Stimulated activated CD8-positive, alpha-beta memory T cell treated with anti-CD3 and anti-CD28 coated beads, Interleukin-4, amount 100 ng/mL, for 1 hour (primary cell): ENCODE data around the gene TMEM95.

ENCODE experiments used
- DNase-seq, 2 donors: peaks; one replicate each; pipeline ENCODE4 v3.0.0-alpha.2; 2020; ENCODE audit warnings: low read depth in 2 of 2, low spot score in 1 of 2

The TMEM95 gene

DNA sequence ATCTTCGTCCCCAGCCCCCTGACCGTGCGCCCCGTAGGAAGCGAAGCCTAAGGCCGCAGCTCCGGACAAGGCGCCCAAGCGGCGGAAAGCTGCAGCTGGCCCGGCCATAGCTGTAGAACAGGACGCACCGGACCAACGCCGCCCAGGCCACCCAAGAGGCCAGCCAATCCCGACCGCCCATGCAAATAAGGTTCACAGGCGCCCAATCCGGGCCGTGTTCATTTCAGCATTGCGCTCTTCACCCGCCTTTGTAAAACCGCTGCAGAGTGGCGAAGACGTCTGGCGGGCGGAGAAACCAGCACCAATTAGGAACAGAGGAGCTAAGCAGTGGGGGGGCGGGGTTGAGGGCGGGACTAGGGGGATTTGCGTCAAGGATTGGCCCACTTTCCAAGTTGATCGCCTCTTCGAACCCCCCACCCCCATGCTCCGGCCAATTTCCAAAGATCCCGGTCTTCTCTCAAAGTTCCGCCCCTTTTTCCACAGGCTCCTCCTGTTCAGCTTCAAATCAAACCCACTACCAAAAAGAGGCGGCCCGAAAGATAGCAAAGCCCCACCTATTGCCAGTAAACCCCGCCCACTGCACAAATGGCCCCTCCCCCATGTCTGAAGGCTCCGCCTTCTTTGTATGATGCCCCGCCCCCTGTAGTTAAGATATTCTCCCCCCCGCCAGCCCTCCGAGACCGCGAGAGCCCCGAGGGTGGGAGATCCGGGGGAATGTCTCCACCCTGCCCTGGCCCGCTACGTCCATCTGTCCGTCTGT is 49.2 kb downstream of the TMEM95 start, which contains the start of gene TMEM256:
TMEM256 (minus strand) TSS at position 121 of the 760 bp plus-strand sequence; CDS start at position 108, 13 bp downstream.
- DNase-seq, result peak; percentile 92 to 94

DNA sequence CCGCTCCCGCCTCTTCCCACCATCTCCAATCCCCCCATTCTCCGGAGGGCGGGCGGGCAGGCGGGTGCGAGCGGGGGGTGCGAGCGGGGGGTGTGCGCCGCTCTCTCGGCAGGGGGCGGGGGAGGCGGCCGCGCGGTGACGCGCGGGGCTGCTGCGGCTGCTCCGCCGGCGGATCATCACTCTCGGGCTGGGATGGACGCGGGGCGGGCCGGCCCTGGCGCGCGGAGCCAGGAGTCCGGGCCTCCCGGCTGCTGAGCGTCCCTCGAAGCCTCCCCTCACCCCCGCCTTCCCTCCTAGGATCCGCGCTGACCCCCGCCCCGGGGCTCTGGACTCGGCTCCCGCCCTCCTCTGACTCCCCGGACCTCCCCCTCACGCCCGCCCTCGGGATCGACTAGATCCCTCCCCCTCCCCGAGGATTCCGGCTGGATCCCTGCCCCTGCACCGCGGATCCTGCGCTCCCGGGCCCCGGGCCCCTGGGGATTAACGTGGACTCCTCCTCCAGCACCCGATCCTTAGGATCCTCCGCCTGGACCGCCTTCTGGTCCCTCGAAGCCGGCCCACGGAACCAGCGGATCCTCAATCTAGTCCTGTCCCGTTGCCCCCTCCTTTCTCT is 49.9 kb downstream of the TMEM95 start:
- DNase-seq, result peak in 1 of 2 donors; percentile 45

DNA sequence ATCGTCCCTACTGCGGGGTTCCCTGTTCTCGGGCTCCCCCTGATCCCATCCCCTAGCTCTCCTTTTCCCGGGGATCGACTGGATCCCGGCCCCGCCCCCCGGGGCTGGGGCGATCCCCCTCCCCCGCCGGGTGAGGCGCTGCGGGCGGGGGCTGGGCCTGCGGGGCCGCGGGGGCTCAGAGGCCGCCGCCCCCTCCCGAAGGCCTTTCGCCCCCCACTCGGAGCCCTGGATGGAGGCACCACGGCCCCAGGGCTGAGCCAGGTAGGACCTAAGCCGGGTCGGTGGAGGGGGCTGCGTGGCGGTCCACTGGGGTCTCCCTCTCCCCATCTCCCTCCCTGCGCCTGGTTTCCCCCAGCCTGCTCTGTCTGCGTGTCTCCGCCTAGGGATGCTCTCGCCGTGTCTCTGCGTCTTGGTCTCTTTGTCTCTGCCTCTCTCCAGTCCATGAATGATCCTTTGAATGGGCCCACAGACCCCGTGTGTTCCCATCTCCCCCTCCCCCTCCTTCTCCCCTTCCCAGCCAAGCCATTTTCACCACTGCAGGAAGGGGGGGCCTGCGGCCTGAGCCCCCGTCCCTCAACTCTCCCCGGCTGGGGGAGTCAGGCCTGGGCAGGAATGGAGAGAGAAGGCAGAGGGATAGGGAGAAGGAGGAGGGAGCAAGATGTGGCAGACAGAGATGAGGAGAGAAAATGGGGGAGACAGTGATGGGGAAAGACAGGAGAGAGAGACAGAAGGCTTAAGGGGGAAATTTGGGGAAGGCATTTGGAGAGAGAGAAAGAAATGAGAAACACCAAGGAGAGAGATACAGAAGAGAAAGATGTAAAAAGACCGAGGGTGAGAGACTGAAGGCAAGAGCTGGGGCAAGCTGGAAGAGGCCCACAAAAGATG is 50.6 kb downstream of the TMEM95 start:
- DNase-seq, result no peak

DNA sequence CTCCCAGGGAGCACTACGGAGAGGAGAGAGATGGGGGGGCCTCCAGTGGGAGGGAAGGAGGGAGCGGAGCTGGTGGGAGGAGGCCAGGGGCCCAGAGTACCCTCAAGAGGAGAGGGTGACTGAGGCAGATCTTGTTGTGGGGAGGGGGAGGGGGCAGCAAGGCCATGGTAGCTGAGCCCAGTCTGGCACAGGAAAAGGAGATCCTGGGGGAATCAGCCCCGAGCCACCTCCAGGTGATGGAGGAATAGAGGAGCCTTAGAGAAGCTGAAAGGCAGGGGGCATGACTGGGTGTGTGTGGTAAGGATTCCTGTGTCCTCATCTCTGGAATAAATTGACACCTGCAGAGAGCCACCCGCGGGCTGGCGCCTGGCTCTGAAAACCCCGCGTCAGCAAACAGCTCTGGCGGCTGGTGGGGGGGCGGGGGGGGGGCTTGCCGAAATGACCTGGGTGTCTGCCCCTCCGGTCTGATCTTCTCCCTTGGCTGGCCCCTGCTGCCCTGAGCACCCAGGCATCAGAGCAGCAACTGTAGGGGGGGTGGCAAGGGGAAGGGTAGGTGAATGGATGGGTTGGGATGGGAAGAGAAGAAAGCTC is 51.4 kb downstream of the TMEM95 start:
- no peak for DNase-seq
